ENCODE results near the gene TTC21A.

TTC21A gene

GRCh38 chr3:39109086-39109485 lies 1.6 kb downstream of the TTC21A start:
- no peak for TF ChIP-seq Cebpa-rat (IDR thresholded peaks at IDR 0.05)
- peaks cover 42 to 62% (median 58%) of the 10 kb centered on the region in 10 experiments for H3K4me1 ChIP-seq
- H3K9me3 ChIP-seq (replicated peaks in 1 of 11): no peaks in the 10 kb centered on the region
- peak overlapping the region in 4 of 11 experiments; percentile 17 to 38 (median 32); a peak in 7 of 22 replicates for H3K27ac ChIP-seq
- peaks cover 0 to 14% (median 0%) of the 10 kb centered on the region in 11 experiments; a peak in 4 of 22 replicates for H3K36me3 ChIP-seq
- H3K9ac ChIP-seq: no peak overlapping the region
- peaks cover 10 to 33% (median 26%) of the 10 kb centered on the region in 11 experiments; a peak in 20 of 22 replicates for H4K20me1 ChIP-seq
- H3K4me3 ChIP-seq: no peak overlapping the region
- H3K27me3 ChIP-seq: no peaks in the 10 kb centered on the region
- H3K4me2 ChIP-seq: peak overlapping the region; percentile 92 to 100 (median 98)

- no peak for TF ChIP-seq Cebpa-rat (IDR thresholded peaks at IDR 0.05)
- H3K9ac ChIP-seq: no peak overlapping the region
- H4K20me1 ChIP-seq: peaks cover 7 to 23% (median 16%) of the 10 kb centered on the region in 11 experiments; a peak in 15 of 22 replicates
- H3K4me3 ChIP-seq: no peak overlapping the region
- H3K4me1 ChIP-seq: peaks cover 32 to 57% (median 54%) of the 10 kb centered on the region in 10 experiments
- no peaks in the 10 kb centered on the region for H3K27me3 ChIP-seq
- peak overlapping the region in 1 of 11 experiments; percentile 32; a peak in 1 of 22 replicates for H3K27ac ChIP-seq
- H3K36me3 ChIP-seq: peaks cover 0 to 14% (median 0%) of the 10 kb centered on the region in 11 experiments; a peak in 2 of 22 replicates
- H3K4me2 ChIP-seq: peak overlapping the region in 8 of 11 experiments; percentile 92 to 100 (median 98); a peak in 16 of 22 replicates
- H3K9me3 ChIP-seq (replicated peaks in 1 of 11): no peaks in the 10 kb centered on the region
These were observed 2.7 kb downstream of the TTC21A start for GRCh38 chr3:39110041-39110639.

- no peak overlapping the region for H3K4me3 ChIP-seq
- H3K27me3 ChIP-seq: no peaks in the 10 kb centered on the region
- no peak overlapping the region for H3K9ac ChIP-seq
- peaks cover 0 to 7% (median 0%) of the 10 kb centered on the region in 11 experiments; a peak in 2 of 22 replicates for H4K20me1 ChIP-seq
- H3K36me3 ChIP-seq: peaks cover 0 to 14% (median 0%) of the 10 kb centered on the region in 11 experiments; a peak in 2 of 22 replicates
- TF ChIP-seq Cebpa-rat (IDR thresholded peaks at IDR 0.05): no peak
- H3K4me2 ChIP-seq: no peak overlapping the region
- no peaks in the 10 kb centered on the region for H3K9me3 ChIP-seq (replicated peaks in 1 of 11)
- no peak overlapping the region for H3K27ac ChIP-seq
- H3K4me1 ChIP-seq: peaks cover 17 to 41% (median 38%) of the 10 kb centered on the region in 10 experiments
These were observed 4.6 kb downstream of the TTC21A start for GRCh38 chr3:39112113-39112512.

- Histone ChIP-seq H3K27me3 (no peaks in the 10 kb centered on the region), H3K9ac (no peak overlapping the region), H3K27ac (no peak overlapping the region), H3K4me3 (no peak overlapping the region), H4K20me1 (peaks cover 0 to 7% (median 0%) of the 10 kb centered on the region in 11 experiments; a peak in 2 of 22 replicates), H3K9me3 (replicated peaks in 1 of 11) (no peaks in the 10 kb centered on the region), H3K4me1 (peaks cover 17 to 41% (median 38%) of the 10 kb centered on the region in 10 experiments), H3K4me2 (no peak overlapping the region), H3K36me3 (peaks cover 0 to 14% (median 0%) of the 10 kb centered on the region in 11 experiments; a peak in 2 of 22 replicates)
- TF ChIP-seq Cebpa-rat (IDR thresholded peaks at IDR 0.05): no peak
These were observed 5.1 kb downstream of the TTC21A start for GRCh38 chr3:39112535-39112934.

- no peak overlapping the region for H3K9ac ChIP-seq
- H3K4me3 ChIP-seq: no peak overlapping the region
- no peak overlapping the region for H3K27ac ChIP-seq
- peaks cover 0 to 19% (median 0%) of the 10 kb centered on the region in 11 experiments; a peak in 2 of 22 replicates for H3K36me3 ChIP-seq
- H3K9me3 ChIP-seq (replicated peaks in 1 of 11): no peaks in the 10 kb centered on the region
- H4K20me1 ChIP-seq: peaks cover 0 to 7% (median 0%) of the 10 kb centered on the region in 11 experiments; a peak in 2 of 22 replicates
- H3K27me3 ChIP-seq: no peaks in the 10 kb centered on the region
- TF ChIP-seq Cebpa-rat (IDR thresholded peaks at IDR 0.05): no peak
- peaks cover 12 to 33% (median 31%) of the 10 kb centered on the region in 10 experiments for H3K4me1 ChIP-seq
- H3K4me2 ChIP-seq: no peak overlapping the region
These were observed 5.8 kb downstream of the TTC21A start for GRCh38 chr3:39113291-39113690.

GRCh38 chr3:39114456-39114855 lies 7.0 kb downstream of the TTC21A start:
- Histone ChIP-seq H3K27me3 (no peaks in the 10 kb centered on the region), H3K4me2 (peak overlapping the region in 7 of 11 experiments; percentile 6 to 35 (median 17); a peak in 6 of 22 replicates), H4K20me1 (0 out of 22 replicates have a peak, but pooled peaks cover 0 to 4% (median 0%) of the 10 kb centered on the region in 11 experiments), H3K36me3 (peaks cover 0 to 19% (median 0%) of the 10 kb centered on the region in 11 experiments; a peak in 2 of 22 replicates), H3K4me3 (no peak overlapping the region), H3K27ac (no peak overlapping the region), H3K9ac (no peak overlapping the region), H3K9me3 (replicated peaks in 1 of 11) (no peaks in the 10 kb centered on the region), H3K4me1 (peaks cover under 1 to 22% (median 20%) of the 10 kb centered on the region in 10 experiments; a peak in 18 of 20 replicates)
- TF ChIP-seq Cebpa-rat (IDR thresholded peaks at IDR 0.05): no peak

- H3K9ac ChIP-seq: no peak overlapping the region
These were observed 8.4 kb downstream of the TTC21A start for GRCh38 chr3:39115870-39116269.

GRCh38 chr3:39118079-39118478 lies 10.6 kb downstream of the TTC21A start:
- Histone ChIP-seq H4K20me1 (no peaks in the 10 kb centered on the region), H3K4me2 (no peak overlapping the region)
- no peak for TF ChIP-seq Cebpa-rat (IDR thresholded peaks at IDR 0.05)

More at GRCh38 chr3:39115870-39116269, 8.4 kb downstream of the TTC21A start:
- TF ChIP-seq Cebpa-rat (IDR thresholded peaks at IDR 0.05): no peak
- Histone ChIP-seq H3K4me1 (peaks cover 0 to 9% (median 7%) of the 10 kb centered on the region in 10 experiments; a peak in 11 of 20 replicates), H3K27me3 (no peaks in the 10 kb centered on the region), H3K4me3 (no peak overlapping the region), H3K36me3 (peaks cover 0 to 19% (median 0%) of the 10 kb centered on the region in 11 experiments; a peak in 2 of 22 replicates), H4K20me1 (no peaks in the 10 kb centered on the region), H3K4me2 (no peak overlapping the region), H3K9me3 (replicated peaks in 1 of 11) (no peaks in the 10 kb centered on the region), H3K27ac (no peak overlapping the region)

GRCh38 chr3:39118931-39119660 lies 11.6 kb downstream of the TTC21A start:
- peaks cover 5 to 23% (median 15%) of the 10 kb centered on the region in 10 experiments for H3K4me1 ChIP-seq
- no peaks in the 10 kb centered on the region for H3K9me3 ChIP-seq (replicated peaks in 1 of 11)
- H4K20me1 ChIP-seq: no peaks in the 10 kb centered on the region

More at GRCh38 chr3:39118079-39118478, 10.6 kb downstream of the TTC21A start:
- H3K27ac ChIP-seq: no peak overlapping the region
- H3K9ac ChIP-seq: no peak overlapping the region
- H3K9me3 ChIP-seq (replicated peaks in 1 of 11): no peaks in the 10 kb centered on the region
- peaks cover 4 to 20% (median 16%) of the 10 kb centered on the region in 10 experiments; a peak in 19 of 20 replicates for H3K4me1 ChIP-seq
- H3K27me3 ChIP-seq: no peaks in the 10 kb centered on the region
- H3K36me3 ChIP-seq: 0 out of 22 replicates have a peak, but pooled peaks cover 0 to 15% (median 0%) of the 10 kb centered on the region in 11 experiments
- no peak overlapping the region for H3K4me3 ChIP-seq

More at GRCh38 chr3:39118931-39119660, 11.6 kb downstream of the TTC21A start:
- no peak overlapping the region for H3K9ac ChIP-seq
- H3K4me2 ChIP-seq: no peak overlapping the region
- 0 out of 22 replicates have a peak, but pooled peaks cover 0 to 15% (median 0%) of the 10 kb centered on the region in 11 experiments for H3K36me3 ChIP-seq
- no peak overlapping the region for H3K4me3 ChIP-seq
- no peak overlapping the region for H3K27ac ChIP-seq
- no peak for TF ChIP-seq Cebpa-rat (IDR thresholded peaks at IDR 0.05)
- H3K27me3 ChIP-seq: no peaks in the 10 kb centered on the region
